WTC11 (cell line): ENCODE measurements around the gene MSANTD4. TPM values are rescaled to one million over a fixed set of nuclear protein-coding genes. Genes with fewer than 3 reads are reported as not detected.

Experiments used
- ATAC-seq: fragments of 200-7000 bp; cut with Tn5 transposase; 2 replicates; pipeline ENCODE4 v1.10.0; 2021; ENCODE audit warnings: mild to moderate bottlenecking, moderate library complexity
- CTCF ChIA-PET: fragments of 300-600 bp; sonication (Branson Sonifier 250); formaldehyde crosslinking; loops from one replicate; lab custom pipeline; 2021; ENCODE audit warnings: antibody characterized with exemption; lab: Charles Lee
- POLR2A ChIA-PET: fragments of 350-600 bp; sonication (Branson Sonifier 250); formaldehyde crosslinking; loops from one replicate; lab custom pipeline; 2021; ENCODE audit warnings: antibody characterized with exemption; lab: Charles Lee
- DNase-seq: peaks from one replicate; pipeline ENCODE4 v3.0.0; 2021; ENCODE audit warnings: low spot score
- H3K27ac Mint-ChIP-seq: 2 replicates; pipeline ENCODE4 v1.8.0; 2021; ENCODE audit warnings: mixed read lengths
- H3K27me3 Mint-ChIP-seq: 2 replicates; pipeline ENCODE4 v1.8.0; 2021; ENCODE audit warnings: low read depth, mild to moderate bottlenecking, moderate library complexity, mixed read lengths
- H3K36me3 Mint-ChIP-seq: 2 replicates; pipeline ENCODE4 v1.8.0; 2021; ENCODE audit warnings: mixed read lengths
- H3K4me1 Mint-ChIP-seq: 2 replicates; pipeline ENCODE4 v1.8.0; 2022; ENCODE audit warnings: mixed read lengths
- H3K4me3 Mint-ChIP-seq: 2 replicates; pipeline ENCODE4 v1.8.0; 2021; ENCODE audit warnings: mild to moderate bottlenecking, moderate library complexity, mixed read lengths
- H3K9me3 Mint-ChIP-seq: 2 replicates; pipeline ENCODE4 v1.8.0; 2021; ENCODE audit warnings: mixed read lengths
- CBFB ChIP-seq: sonication (generic); formaldehyde crosslinking; IDR thresholded peaks from 2 replicates; pipeline ENCODE4 v1.8.1; 2022; ENCODE audit warnings: mild to moderate bottlenecking, low read depth, missing genetic modification reagents
- ERG ChIP-seq: fragments of 250-450 bp; sonication (Bioruptor Pico); IDR thresholded peaks from 2 replicates; pipeline ENCODE4 v1.8.0; 2021; ENCODE audit warnings: mild to moderate bottlenecking
- ETV6 ChIP-seq: sonication (generic); formaldehyde crosslinking; IDR thresholded peaks from 2 replicates; pipeline ENCODE4 v1.8.1; 2022; ENCODE audit warnings: mild to moderate bottlenecking, missing genetic modification reagents
- FOXP4 ChIP-seq: sonication (generic); formaldehyde crosslinking; IDR thresholded peaks from 2 replicates; pipeline ENCODE4 v1.8.0; 2022; ENCODE audit warnings: mild to moderate bottlenecking, missing genetic modification reagents
- IRF1 ChIP-seq: sonication (generic); formaldehyde crosslinking; IDR thresholded peaks from 2 replicates; pipeline ENCODE4 v1.8.0; 2023; ENCODE audit warnings: missing genetic modification reagents
- NFATC4 ChIP-seq: fragments of 250-450 bp; sonication (Bioruptor Pico); IDR thresholded peaks from 2 replicates; pipeline ENCODE4 v1.9.0; 2021; ENCODE audit warnings: mild to moderate bottlenecking
- ZBTB21 ChIP-seq: sonication (generic); formaldehyde crosslinking; IDR thresholded peaks from 2 replicates; pipeline ENCODE4 v1.8.1; 2023; ENCODE audit warnings: mild to moderate bottlenecking, missing genetic modification reagents, borderline replicate concordance
- ZNF219 ChIP-seq: sonication (generic); formaldehyde crosslinking; IDR thresholded peaks from 2 replicates; pipeline ENCODE4 v1.8.0; 2023; ENCODE audit warnings: missing genetic modification reagents, mild to moderate bottlenecking, borderline replicate concordance
- ZNF532 ChIP-seq: fragments of 250-450 bp; sonication (Bioruptor Pico); IDR thresholded peaks from 2 replicates; pipeline ENCODE4 v1.9.0; 2021; ENCODE audit warnings: mild to moderate bottlenecking, borderline replicate concordance
- ZSCAN18 ChIP-seq: fragments of 250-450 bp; sonication (Bioruptor Pico); IDR thresholded peaks from 2 replicates; pipeline ENCODE4 v2.1.2; 2022; ENCODE audit warnings: mild to moderate bottlenecking, moderate library complexity
- total RNA-seq: library from RNA; stranded (reverse); gene quantifications from 3 replicates; pipeline ENCODE4 v1.2.3, GENCODE V29; 2021
- TF ChIP-seq, protein P1 (sequence below): sonication (generic); formaldehyde crosslinking; conservative IDR thresholded peaks from 2 replicates; pipeline ENCODE4 v1.8.1; 2022; ENCODE audit warnings: mild to moderate bottlenecking, missing genetic modification reagents
- TF ChIP-seq, protein P2 (sequence below): sonication (generic); formaldehyde crosslinking; IDR thresholded peaks from 2 replicates; pipeline ENCODE4 v1.8.0; 2022; ENCODE audit warnings: missing genetic modification reagents

MSANTD4 gene
- total RNA-seq, 1 experiment from 2014 or later: 22.0 TPM

DNA sequence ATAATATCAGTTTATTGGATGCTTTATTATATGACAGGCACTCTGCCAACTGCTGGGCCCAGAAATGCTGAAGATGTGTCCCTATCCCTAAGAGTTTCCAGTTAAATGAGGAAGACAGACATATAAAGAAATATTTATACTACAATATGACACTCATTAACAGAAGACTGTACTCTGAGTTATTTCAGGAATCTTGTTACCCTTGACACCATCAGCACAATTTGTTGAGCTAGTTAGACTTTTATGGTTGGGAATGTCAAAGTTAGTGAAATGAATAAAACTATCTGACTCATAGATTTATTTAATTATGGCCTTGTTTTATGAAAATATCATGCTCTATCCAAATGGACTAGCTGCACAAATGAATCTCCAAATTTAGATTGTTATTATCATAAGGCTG, 25.6 kb upstream of the MSANTD4 start:
- POLR2A ChIA-PET: no interaction called here
- CTCF ChIA-PET: no interaction called here
- no peak overlapping the region for H3K27ac Mint-ChIP-seq
- no peaks in the 10 kb centered on the region for H3K36me3 Mint-ChIP-seq
- no peaks in the 10 kb centered on the region for H3K9me3 Mint-ChIP-seq
- no peak overlapping the region for H3K4me3 Mint-ChIP-seq
- H3K4me1 Mint-ChIP-seq: peaks cover 3% of the 10 kb centered on the region; the same call in 1 of the 2 replicates
- no peaks in the 10 kb centered on the region for H3K27me3 Mint-ChIP-seq
- TF ChIP-seq IRF1 (CRISPR knock-in tag) (no peak), ZBTB21 (CRISPR knock-in tag) (no peak), FOXP4 (CRISPR knock-in tag) (no peak), ZNF532 (CRISPR knock-in tag) (no peak), NFATC4 (no peak), ZSCAN18 (CRISPR knock-in tag) (no peak), ERG (CRISPR knock-in tag) (no peak), ZNF219 (no peak), CBFB (CRISPR knock-in tag) (no peak), ETV6 (CRISPR knock-in tag) (no peak)
- TF ChIP-seq, protein P1, sequence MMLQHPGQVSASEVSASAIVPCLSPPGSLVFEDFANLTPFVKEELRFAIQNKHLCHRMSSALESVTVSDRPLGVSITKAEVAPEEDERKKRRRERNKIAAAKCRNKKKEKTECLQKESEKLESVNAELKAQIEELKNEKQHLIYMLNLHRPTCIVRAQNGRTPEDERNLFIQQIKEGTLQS (CRISPR knock-in tag): no peak
- TF ChIP-seq, protein P2, sequence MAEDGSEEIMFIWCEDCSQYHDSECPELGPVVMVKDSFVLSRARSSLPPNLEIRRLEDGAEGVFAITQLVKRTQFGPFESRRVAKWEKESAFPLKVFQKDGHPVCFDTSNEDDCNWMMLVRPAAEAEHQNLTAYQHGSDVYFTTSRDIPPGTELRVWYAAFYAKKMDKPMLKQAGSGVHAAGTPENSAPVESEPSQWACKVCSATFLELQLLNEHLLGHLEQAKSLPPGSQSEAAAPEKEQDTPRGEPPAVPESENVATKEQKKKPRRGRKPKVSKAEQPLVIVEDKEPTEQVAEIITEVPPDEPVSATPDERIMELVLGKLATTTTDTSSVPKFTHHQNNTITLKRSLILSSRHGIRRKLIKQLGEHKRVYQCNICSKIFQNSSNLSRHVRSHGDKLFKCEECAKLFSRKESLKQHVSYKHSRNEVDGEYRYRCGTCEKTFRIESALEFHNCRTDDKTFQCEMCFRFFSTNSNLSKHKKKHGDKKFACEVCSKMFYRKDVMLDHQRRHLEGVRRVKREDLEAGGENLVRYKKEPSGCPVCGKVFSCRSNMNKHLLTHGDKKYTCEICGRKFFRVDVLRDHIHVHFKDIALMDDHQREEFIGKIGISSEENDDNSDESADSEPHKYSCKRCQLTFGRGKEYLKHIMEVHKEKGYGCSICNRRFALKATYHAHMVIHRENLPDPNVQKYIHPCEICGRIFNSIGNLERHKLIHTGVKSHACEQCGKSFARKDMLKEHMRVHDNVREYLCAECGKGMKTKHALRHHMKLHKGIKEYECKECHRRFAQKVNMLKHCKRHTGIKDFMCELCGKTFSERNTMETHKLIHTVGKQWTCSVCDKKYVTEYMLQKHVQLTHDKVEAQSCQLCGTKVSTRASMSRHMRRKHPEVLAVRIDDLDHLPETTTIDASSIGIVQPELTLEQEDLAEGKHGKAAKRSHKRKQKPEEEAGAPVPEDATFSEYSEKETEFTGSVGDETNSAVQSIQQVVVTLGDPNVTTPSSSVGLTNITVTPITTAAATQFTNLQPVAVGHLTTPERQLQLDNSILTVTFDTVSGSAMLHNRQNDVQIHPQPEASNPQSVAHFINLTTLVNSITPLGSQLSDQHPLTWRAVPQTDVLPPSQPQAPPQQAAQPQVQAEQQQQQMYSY (CRISPR knock-in tag): no peak
- TF ChIP-seq, all 79 proteins: peak for 0
- ATAC-seq (no peak), DNase-seq (no peak)
